HepG2 (cell line): ENCODE measurements around the gene TUG1. TPM values are rescaled to one million over a fixed set of nuclear protein-coding genes. Genes with fewer than 3 reads are reported as not detected.

Source experiments
- ATAC-seq: fragments of 200-7000 bp; cut with Tn5 transposase; 3 replicates; pipeline ENCODE4 v1.9.1; 2020; ENCODE audit warnings: mild to moderate bottlenecking, moderate library complexity
- BruUV-seq: library from RNA; stranded (reverse); fragments of 400-500 nt; replicated peaks from 2 replicates; lab custom pipeline; 2021; lab: Mats Ljungman, UMichigan
- CTCF ChIA-PET: fragments of 300-600 bp; formaldehyde crosslinking; extraction: SDS; loops from one replicate; lab custom pipeline; 2021; ENCODE audit warnings: low total read pairs, inconsistent platforms, low intra/inter-chr PET ratio; lab: Yijun Ruan, JAX
- POLR2A ChIA-PET: fragments of 350-600 bp; sonication (Branson Sonifier 250); formaldehyde crosslinking; loops from one replicate; lab custom pipeline; 2020; ENCODE audit warnings: antibody characterized with exemption, inconsistent platforms; lab: Yijun Ruan, JAX
- DNase-seq: peaks from one replicate; pipeline ENCODE4 v3.0.0-alpha.2; 2015; ENCODE audit warnings: low spot score
- FAIRE-seq: peaks from 3 replicates; lab custom pipeline; 2011; peaks lifted over from hg19 to GRCh38; lab: Jason Lieb, UNC
- H2AFZ ChIP-seq: one replicate; pipeline ENCODE4 v1.6.1; 2011; ENCODE audit warnings: low read length, inconsistent platforms
- H3K27ac ChIP-seq: fragments of 300-600 bp; 3 replicates; pipeline ENCODE4 v1.8.0; 2011; ENCODE audit warnings: mixed run types, mild to moderate bottlenecking, mixed read lengths, low read length, inconsistent platforms; ENCODE audit not compliant: insufficient read depth; ENCODE audit errors: extremely low read length
- H3K27me3 ChIP-seq, 2 experiments: fragments of 200-600 bp in 1 of 2; 2 replicates in 1 of 2; 3 replicates in 1 of 2; pipeline versions ENCODE4 v1.6.0 to v1.8.0; 2011; ENCODE audit warnings: low read length in 2 of 2, mild to moderate bottlenecking in 2 of 2, moderate library complexity in 2 of 2, inconsistent platforms in 1 of 2; ENCODE audit not compliant: insufficient read depth in 2 of 2, control insufficient read depth in 1 of 2
- H3K36me3 ChIP-seq, 2 experiments: fragments of 200-600 bp in 1 of 2; replicated peaks in 1 of 2; 2 replicates in 1 of 2; 3 replicates in 1 of 2; pipeline versions ENCODE4 v1.5.1 to v1.8.0; 2011; ENCODE audit warnings: low read length in 2 of 2, inconsistent platforms in 1 of 2; ENCODE audit not compliant: insufficient read depth in 2 of 2, control insufficient read depth in 1 of 2
- H3K4me1 ChIP-seq: 2 replicates; pipeline ENCODE4 v1.5.1; 2012; ENCODE audit warnings: low read length, inconsistent platforms; ENCODE audit not compliant: insufficient read depth
- H3K4me2 ChIP-seq: 2 replicates; pipeline ENCODE4 v1.6.0; 2011; ENCODE audit warnings: low read depth, low read length, inconsistent platforms
- H3K4me3 ChIP-seq, 3 experiments: fragments of 200-600 bp in 1 of 3; sonication (generic), shearing (Covaris generic) in 1 of 3; replicated peaks in 1 of 3; 2 replicates each; pipeline ENCODE4 v1.5.1; 2011 to 2016; ENCODE audit warnings: low read length in 3 of 3, inconsistent platforms in 2 of 3, low read depth in 2 of 3, mild to moderate bottlenecking in 2 of 3, control low read depth in 1 of 3, mixed read lengths in 1 of 3; ENCODE audit not compliant: insufficient read depth in 1 of 3
- H3K79me2 ChIP-seq: one replicate; pipeline ENCODE4 v1.6.1; 2011; ENCODE audit warnings: low read length, inconsistent platforms; ENCODE audit not compliant: insufficient read depth
- H3K9ac ChIP-seq: 2 replicates; pipeline ENCODE4 v1.6.0; 2011; ENCODE audit warnings: mild to moderate bottlenecking, low read depth, low read length, inconsistent platforms; ENCODE audit not compliant: insufficient read depth
- H3K9me3 ChIP-seq: 2 replicates; pipeline ENCODE4 v1.5.1; 2012; ENCODE audit warnings: mild to moderate bottlenecking, low read length
- H4K20me1 ChIP-seq: 2 replicates; pipeline ENCODE4 v1.6.0; 2011; ENCODE audit warnings: inconsistent platforms, mild to moderate bottlenecking, low read length, moderate library complexity; ENCODE audit not compliant: insufficient read depth
- CAMTA2 ChIP-seq: sonication (generic); formaldehyde crosslinking; IDR thresholded peaks from 2 replicates; pipeline ENCODE4 v1.4.0; 2020; ENCODE audit warnings: mild to moderate bottlenecking, missing genetic modification reagents, borderline replicate concordance
- CEBPG ChIP-seq: IDR thresholded peaks from 2 replicates; pipeline ENCODE4 v1.6.1; 2016
- ERF ChIP-seq: IDR thresholded peaks from 2 replicates; pipeline ENCODE4 v1.6.1; 2018; ENCODE audit warnings: missing biosample characterization, missing genetic modification reagents
- FOXP1 ChIP-seq, 2 experiments: fragments of 450-650 bp in 1 of 2; IDR thresholded peaks; 2 replicates each; pipeline ENCODE4 v1.6.1; 2017 to 2018; ENCODE audit warnings: antibody characterized with exemption in 1 of 2
- GATAD2A ChIP-seq: IDR thresholded peaks from 2 replicates; pipeline ENCODE4 v1.6.1; 2016
- RCOR2 ChIP-seq: IDR thresholded peaks from 2 replicates; pipeline ENCODE4 v1.6.1; 2016; ENCODE audit warnings: missing biosample characterization, missing genetic modification reagents
- SALL1 ChIP-seq: sonication (generic); formaldehyde crosslinking; IDR thresholded peaks from 2 replicates; pipeline ENCODE4 v1.8.0; 2022; ENCODE audit warnings: mild to moderate bottlenecking, missing genetic modification reagents
- SIX1 ChIP-seq: sonication (generic); formaldehyde crosslinking; IDR thresholded peaks from 2 replicates; pipeline ENCODE4 v1.4.0; 2020; ENCODE audit warnings: missing genetic modification reagents, borderline replicate concordance
- SMAD3 ChIP-seq: sonication (generic); formaldehyde crosslinking; IDR thresholded peaks from 2 replicates; pipeline ENCODE4 v1.4.0; 2020; ENCODE audit warnings: missing genetic modification reagents
- SOX5 ChIP-seq: IDR thresholded peaks from 2 replicates; pipeline ENCODE4 v1.6.1; 2016; ENCODE audit warnings: borderline replicate concordance
- SPEN ChIP-seq: sonication (generic); formaldehyde crosslinking; IDR thresholded peaks from 2 replicates; pipeline ENCODE4 v1.5.1; 2020; ENCODE audit warnings: low read depth, mild to moderate bottlenecking, missing genetic modification reagents
- ZNF33B ChIP-seq: sonication (generic); formaldehyde crosslinking; IDR thresholded peaks from 2 replicates; pipeline ENCODE4 v1.5.1; 2020; ENCODE audit warnings: mild to moderate bottlenecking, missing genetic modification reagents
- WGBS: methylation state at CpG from one replicate; pipeline ENCODE4 v1.1.6; 2017; ENCODE audit warnings: low lambda C conversion rate; 5-methylcytosine and 5-hydroxymethylcytosine counted together
- in situ Hi-C: cut with HindIII; loops from 2 replicates; pipeline ENCODE4 v1.10.0; 2017; ENCODE audit warnings: low pct_unique_long_range_greater_than_20kb; ENCODE audit not compliant: extremely low pct_ligation_motif_present
- intact Hi-C: fragments of 100-400 bp; cut with micrococcal nuclease; formaldehyde crosslinking; loops from one replicate; pipeline ENCODE4 v1.10.0; 2022; ENCODE audit not compliant: unreplicated experiment
- polyA plus RNA-seq, 8 experiments: library from polyadenylated mRNA; depleted of rRNA in 3 of 8; stranded (reverse) in 7 of 8; unstranded in 1 of 8; fragments of >200 nt; fragmentation: Illumina TruSeq in 4 of 8; extraction: Trizol in 4 of 8; gene quantifications; 2 replicates each; pipeline versions ENCODE4 v1.2.1 to v1.2.3, GENCODE V29; 2011 to 2016; ENCODE audit warnings: low read depth in 4 of 8, missing spikeins in 1 of 8, mixed read lengths in 1 of 8; ENCODE audit not compliant: insufficient read depth in 1 of 8
- total RNA-seq, 5 experiments: library from RNA; depleted of rRNA; stranded (reverse); fragments of >200 nt; fragmentation: Illumina TruSeq; extraction: Trizol; gene quantifications; 2 replicates each; pipeline ENCODE4 v1.2.3, GENCODE V29; 2016; ENCODE audit warnings: low read depth in 1 of 5
- TF ChIP-seq, protein P1 (sequence below): sonication (generic); formaldehyde crosslinking; IDR thresholded peaks from 2 replicates; pipeline ENCODE4 v1.4.0; 2020; ENCODE audit warnings: mild to moderate bottlenecking, missing genetic modification reagents
- TF ChIP-seq, protein P2 (sequence below): fragments of 450-650 bp; IDR thresholded peaks from 2 replicates; pipeline ENCODE4 v1.6.1; 2017
- TF ChIP-seq, protein P3 (sequence below): sonication (generic); formaldehyde crosslinking; IDR thresholded peaks from 2 replicates; pipeline ENCODE4 v1.8.1; 2023; ENCODE audit warnings: missing genetic modification reagents, inconsistent platforms, borderline replicate concordance
- TF ChIP-seq, protein P4 (sequence below): sonication (generic); formaldehyde crosslinking; IDR thresholded peaks from 2 replicates; pipeline ENCODE4 v1.5.0; 2020; ENCODE audit warnings: missing genetic modification reagents
- TF ChIP-seq, protein P5 (sequence below): sonication (generic); formaldehyde crosslinking; IDR thresholded peaks from 2 replicates; pipeline ENCODE4 v1.8.0; 2022; ENCODE audit warnings: mild to moderate bottlenecking, missing genetic modification reagents; ENCODE audit not compliant: insufficient replicate concordance

TUG1 gene
- total and polyA plus RNA-seq, 2 of the 13 experiments (the other 11 are each of a cell fraction or from before 2014, with no cell fraction given): 35.2 to 122 TPM

DNA sequence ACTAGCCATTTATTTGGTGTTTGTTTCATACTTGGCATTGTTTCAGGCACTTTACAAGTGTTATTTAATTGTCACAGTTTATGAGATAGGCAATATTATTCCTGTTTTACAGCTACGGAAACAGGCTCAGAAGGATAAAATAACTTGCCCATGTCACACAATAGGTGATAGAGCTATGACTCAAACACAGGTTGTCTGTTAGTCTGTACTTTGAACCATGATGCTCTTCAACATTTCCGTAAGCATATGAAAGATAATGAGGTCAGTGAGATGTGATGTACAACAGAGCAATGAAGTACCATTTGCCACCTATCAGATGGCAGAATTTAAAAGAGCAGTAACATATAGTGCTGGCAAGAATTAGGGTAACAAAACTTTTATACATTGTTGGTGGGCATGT lies 15.3 kb downstream of the TUG1 start (continued):
- TF ChIP-seq, protein P1, sequence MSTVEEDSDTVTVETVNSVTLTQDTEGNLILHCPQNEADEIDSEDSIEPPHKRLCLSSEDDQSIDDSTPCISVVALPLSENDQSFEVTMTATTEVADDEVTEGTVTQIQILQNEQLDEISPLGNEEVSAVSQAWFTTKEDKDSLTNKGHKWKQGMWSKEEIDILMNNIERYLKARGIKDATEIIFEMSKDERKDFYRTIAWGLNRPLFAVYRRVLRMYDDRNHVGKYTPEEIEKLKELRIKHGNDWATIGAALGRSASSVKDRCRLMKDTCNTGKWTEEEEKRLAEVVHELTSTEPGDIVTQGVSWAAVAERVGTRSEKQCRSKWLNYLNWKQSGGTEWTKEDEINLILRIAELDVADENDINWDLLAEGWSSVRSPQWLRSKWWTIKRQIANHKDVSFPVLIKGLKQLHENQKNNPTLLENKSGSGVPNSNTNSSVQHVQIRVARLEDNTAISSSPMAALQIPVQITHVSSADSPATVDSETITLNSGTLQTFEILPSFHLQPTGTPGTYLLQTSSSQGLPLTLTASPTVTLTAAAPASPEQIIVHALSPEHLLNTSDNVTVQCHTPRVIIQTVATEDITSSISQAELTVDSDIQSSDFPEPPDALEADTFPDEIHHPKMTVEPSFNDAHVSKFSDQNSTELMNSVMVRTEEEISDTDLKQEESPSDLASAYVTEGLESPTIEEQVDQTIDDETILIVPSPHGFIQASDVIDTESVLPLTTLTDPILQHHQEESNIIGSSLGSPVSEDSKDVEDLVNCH (CRISPR knock-in tag): no peak
- TF ChIP-seq ZNF33B: no peak
- no peak for TF ChIP-seq RCOR2 (CRISPR knock-in tag)
- TF ChIP-seq, protein P2, sequence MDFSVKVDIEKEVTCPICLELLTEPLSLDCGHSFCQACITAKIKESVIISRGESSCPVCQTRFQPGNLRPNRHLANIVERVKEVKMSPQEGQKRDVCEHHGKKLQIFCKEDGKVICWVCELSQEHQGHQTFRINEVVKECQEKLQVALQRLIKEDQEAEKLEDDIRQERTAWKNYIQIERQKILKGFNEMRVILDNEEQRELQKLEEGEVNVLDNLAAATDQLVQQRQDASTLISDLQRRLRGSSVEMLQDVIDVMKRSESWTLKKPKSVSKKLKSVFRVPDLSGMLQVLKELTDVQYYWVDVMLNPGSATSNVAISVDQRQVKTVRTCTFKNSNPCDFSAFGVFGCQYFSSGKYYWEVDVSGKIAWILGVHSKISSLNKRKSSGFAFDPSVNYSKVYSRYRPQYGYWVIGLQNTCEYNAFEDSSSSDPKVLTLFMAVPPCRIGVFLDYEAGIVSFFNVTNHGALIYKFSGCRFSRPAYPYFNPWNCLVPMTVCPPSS: no peak

DNA sequence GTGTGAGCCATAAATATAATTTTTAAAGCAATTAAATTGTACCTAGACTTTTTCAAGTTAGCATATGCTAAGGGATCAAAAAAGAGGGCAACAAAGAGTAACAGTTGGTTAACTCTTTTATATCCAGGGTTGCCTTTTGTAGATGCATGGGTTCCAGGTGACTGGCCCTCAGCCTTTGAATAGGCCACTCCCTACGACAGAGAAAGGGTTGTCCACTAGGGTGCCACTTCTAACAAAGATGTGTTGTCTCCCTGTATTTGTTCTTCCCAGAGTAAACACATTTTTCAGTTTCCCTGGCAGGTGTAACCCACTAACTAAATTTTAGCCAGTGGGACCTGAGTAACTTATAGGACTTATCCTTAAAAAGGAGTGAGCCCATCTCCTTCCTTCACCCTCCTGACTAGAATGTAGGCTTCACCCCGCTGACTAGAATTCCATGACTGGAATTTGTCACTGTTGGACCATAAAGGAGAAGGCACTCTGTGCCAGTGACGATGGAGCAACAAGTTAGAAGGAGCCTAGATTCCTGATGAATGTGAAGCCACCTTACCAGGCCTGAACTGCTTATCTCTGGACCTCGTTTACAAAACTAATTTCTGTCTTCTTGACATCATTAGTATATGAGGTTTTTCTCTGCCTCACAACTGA lies 16.6 kb downstream of the TUG1 start:
- ChIA-PET CTCF (no interaction called here), POLR2A (no interaction called here)
- peak; percentile 81 for ATAC-seq
- peak overlapping the region; percentile 14; the same call in 1 of the 2 replicates for H3K4me2 ChIP-seq
- intact Hi-C loops: no loop called here
- in situ Hi-C loops: no loop called here
- H3K4me3 ChIP-seq: no peak overlapping the region
- H3K36me3 ChIP-seq: no peaks in the 10 kb centered on the region
- BruUV-seq: no TSS peak
- no peaks in the 10 kb centered on the region for H3K9me3 ChIP-seq
- peak; percentile 78 for FAIRE-seq
- H2AFZ ChIP-seq: no peak overlapping the region
- no peaks in the 10 kb centered on the region; a peak in 1 of 5 replicates for H3K27me3 ChIP-seq
- H4K20me1 ChIP-seq: no peaks in the 10 kb centered on the region
- WGBS: 16% methylated on average over 4 of the region's 4 CpGs
- H3K4me1 ChIP-seq: peaks cover 33% of the 10 kb centered on the region
- no peak overlapping the region for H3K9ac ChIP-seq
- no peaks in the 10 kb centered on the region for H3K79me2 ChIP-seq
- no peak overlapping the region for H3K27ac ChIP-seq
- peak; percentile 60 for DNase-seq
- peak; percentile 62; the same call in 1 of the 2 replicates for TF ChIP-seq SOX5 (CRISPR knock-in tag)
- TF ChIP-seq SIX1 (CRISPR knock-in tag): no peak
- TF ChIP-seq SMAD3: no peak
- TF ChIP-seq, protein P3, sequence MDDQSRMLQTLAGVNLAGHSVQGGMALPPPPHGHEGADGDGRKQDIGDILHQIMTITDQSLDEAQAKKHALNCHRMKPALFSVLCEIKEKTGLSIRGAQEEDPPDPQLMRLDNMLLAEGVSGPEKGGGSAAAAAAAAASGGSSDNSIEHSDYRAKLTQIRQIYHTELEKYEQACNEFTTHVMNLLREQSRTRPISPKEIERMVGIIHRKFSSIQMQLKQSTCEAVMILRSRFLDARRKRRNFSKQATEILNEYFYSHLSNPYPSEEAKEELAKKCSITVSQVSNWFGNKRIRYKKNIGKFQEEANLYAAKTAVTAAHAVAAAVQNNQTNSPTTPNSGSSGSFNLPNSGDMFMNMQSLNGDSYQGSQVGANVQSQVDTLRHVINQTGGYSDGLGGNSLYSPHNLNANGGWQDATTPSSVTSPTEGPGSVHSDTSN (CRISPR knock-in tag): no peak
- TF ChIP-seq GATAD2A (CRISPR knock-in tag): peak; percentile 25; the same call in 1 of the 2 replicates
- TF ChIP-seq, protein P4, sequence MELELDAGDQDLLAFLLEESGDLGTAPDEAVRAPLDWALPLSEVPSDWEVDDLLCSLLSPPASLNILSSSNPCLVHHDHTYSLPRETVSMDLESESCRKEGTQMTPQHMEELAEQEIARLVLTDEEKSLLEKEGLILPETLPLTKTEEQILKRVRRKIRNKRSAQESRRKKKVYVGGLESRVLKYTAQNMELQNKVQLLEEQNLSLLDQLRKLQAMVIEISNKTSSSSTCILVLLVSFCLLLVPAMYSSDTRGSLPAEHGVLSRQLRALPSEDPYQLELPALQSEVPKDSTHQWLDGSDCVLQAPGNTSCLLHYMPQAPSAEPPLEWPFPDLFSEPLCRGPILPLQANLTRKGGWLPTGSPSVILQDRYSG (CRISPR knock-in tag): no peak
- TF ChIP-seq SALL1 (CRISPR knock-in tag): no peak
- TF ChIP-seq FOXP1 (IDR thresholded peaks at IDR 0.05): no peak
- TF ChIP-seq FOXP1 (CRISPR knock-in tag; IDR thresholded peaks at IDR 0.05): peak; percentile 57
- TF ChIP-seq, protein P5, sequence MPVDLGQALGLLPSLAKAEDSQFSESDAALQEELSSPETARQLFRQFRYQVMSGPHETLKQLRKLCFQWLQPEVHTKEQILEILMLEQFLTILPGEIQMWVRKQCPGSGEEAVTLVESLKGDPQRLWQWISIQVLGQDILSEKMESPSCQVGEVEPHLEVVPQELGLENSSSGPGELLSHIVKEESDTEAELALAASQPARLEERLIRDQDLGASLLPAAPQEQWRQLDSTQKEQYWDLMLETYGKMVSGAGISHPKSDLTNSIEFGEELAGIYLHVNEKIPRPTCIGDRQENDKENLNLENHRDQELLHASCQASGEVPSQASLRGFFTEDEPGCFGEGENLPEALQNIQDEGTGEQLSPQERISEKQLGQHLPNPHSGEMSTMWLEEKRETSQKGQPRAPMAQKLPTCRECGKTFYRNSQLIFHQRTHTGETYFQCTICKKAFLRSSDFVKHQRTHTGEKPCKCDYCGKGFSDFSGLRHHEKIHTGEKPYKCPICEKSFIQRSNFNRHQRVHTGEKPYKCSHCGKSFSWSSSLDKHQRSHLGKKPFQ: no peak
- no peak for TF ChIP-seq CAMTA2 (CRISPR knock-in tag)
- TF ChIP-seq ERF (CRISPR knock-in tag): no peak
- TF ChIP-seq CEBPG (CRISPR knock-in tag): no peak
- no peak for TF ChIP-seq SPEN (CRISPR knock-in tag)
